SU-DHL-6 (cell line): ENCODE data around the gene HACE1.

Experiments
- H2AFZ ChIP-seq: fragments of 200-600 bp; sonication (generic); 2 replicates; pipeline ENCODE4 v1.6.1; 2014; ENCODE audit warnings: low read depth, mild to moderate bottlenecking, moderate library complexity, mixed read lengths, antibody characterized with exemption, low read length; ENCODE audit not compliant: severe bottlenecking
- H3F3A ChIP-seq: fragments of 200-600 bp; shearing (Covaris generic); 2 replicates; pipeline ENCODE4 v1.6.0; 2016; ENCODE audit warnings: antibody characterized with exemption, mild to moderate bottlenecking; ENCODE audit not compliant: insufficient read depth
- H3K27ac ChIP-seq: fragments of 200-600 bp; sonication (generic); 2 replicates; pipeline ENCODE4 v1.5.1; 2016; ENCODE audit warnings: low read depth, mild to moderate bottlenecking, low read length, moderate library complexity, mixed read lengths
- H3K27me3 ChIP-seq: fragments of 200-600 bp; sonication (generic), shearing (Covaris generic); 2 replicates; pipeline ENCODE4 v1.6.0; 2014; ENCODE audit warnings: mild to moderate bottlenecking, low read length
- H3K36me3 ChIP-seq: fragments of 200-600 bp; sonication (generic); 2 replicates; pipeline ENCODE4 v1.6.1; 2014; ENCODE audit warnings: mild to moderate bottlenecking, low read length, mixed read lengths
- H3K4me2 ChIP-seq: fragments of 300-600, 200-600 bp; shearing (Covaris generic), sonication (generic); 2 replicates; pipeline ENCODE4 v1.6.0; 2014; ENCODE audit warnings: low read length, low read depth, mild to moderate bottlenecking; ENCODE audit not compliant: poor library complexity, severe bottlenecking
- H3K4me3 ChIP-seq: fragments of 200-600 bp; sonication (generic); 2 replicates; pipeline ENCODE4 v1.5.1; 2014; ENCODE audit warnings: antibody characterized with exemption, low read length, mild to moderate bottlenecking, mixed read lengths; ENCODE audit not compliant: insufficient read depth, poor library complexity, severe bottlenecking
- H3K79me2 ChIP-seq: fragments of 200-600 bp; sonication (generic); 2 replicates; pipeline ENCODE4 v1.6.1; 2014; ENCODE audit warnings: mild to moderate bottlenecking, low read length, moderate library complexity; ENCODE audit not compliant: insufficient read depth
- H3K9ac ChIP-seq: fragments of 200-600 bp; sonication (generic); 2 replicates; pipeline ENCODE4 v1.7.0; 2014; ENCODE audit warnings: mild to moderate bottlenecking, low read length
- H3K9me2 ChIP-seq: fragments of 200-600 bp; sonication (generic); replicated peaks from 2 replicates; pipeline ENCODE4 v1.6.1; 2014; ENCODE audit warnings: low read length; ENCODE audit not compliant: insufficient read depth
- H3K9me3 ChIP-seq: fragments of 200-600 bp; sonication (generic); 2 replicates; pipeline ENCODE4 v1.6.1; 2014; ENCODE audit warnings: low read length, mixed read lengths; ENCODE audit not compliant: insufficient read depth
- H4K20me1 ChIP-seq: fragments of 200-600 bp; sonication (generic); 2 replicates; pipeline ENCODE4 v1.6.1; 2014; ENCODE audit warnings: low read depth, mild to moderate bottlenecking, antibody characterized with exemption, low read length, moderate library complexity, mixed read lengths
- CTCF ChIP-seq: fragments of 200-600 bp; sonication (generic); IDR thresholded peaks from one replicate; pipeline ENCODE4 v1.5.1; 2017; ENCODE audit warnings: antibody characterized with exemption, mild to moderate bottlenecking, low read length, moderate library complexity; ENCODE audit not compliant: insufficient read depth, poor library complexity, severe bottlenecking
- EZH2phosphoT487 ChIP-seq: fragments of 200-600 bp; sonication (generic), shearing (Covaris generic); conservative IDR thresholded peaks from 2 replicates; pipeline ENCODE4 v1.6.1; 2018; ENCODE audit warnings: mild to moderate bottlenecking, antibody characterized with exemption, low read length, moderate library complexity, mixed read lengths

The HACE1 gene

GRCh38 chr6:104704191-104704590, 155.5 kb downstream of the HACE1 start:
- no peak overlapping the region for H2AFZ ChIP-seq
- no peak overlapping the region for H3K9ac ChIP-seq
- H3F3A ChIP-seq: no peaks in the 10 kb centered on the region
- H3K9me3 ChIP-seq: no peaks in the 10 kb centered on the region
- no peaks in the 10 kb centered on the region for H3K9me2 ChIP-seq
- no peak overlapping the region for H3K4me2 ChIP-seq
- H4K20me1 ChIP-seq: no peaks in the 10 kb centered on the region
- no peaks in the 10 kb centered on the region for H3K27me3 ChIP-seq
- no peak overlapping the region for H3K4me3 ChIP-seq
- TF ChIP-seq CTCF (no peak), EZH2phosphoT487 (no peak)
- no peaks in the 10 kb centered on the region for H3K79me2 ChIP-seq
- no peaks in the 10 kb centered on the region for H3K36me3 ChIP-seq
- no peak overlapping the region for H3K27ac ChIP-seq

GRCh38 chr6:104702126-104702841, 157.4 kb downstream of the HACE1 start:
- Histone ChIP-seq H4K20me1 (no peaks in the 10 kb centered on the region), H2AFZ (no peak overlapping the region), H3K79me2 (no peaks in the 10 kb centered on the region), H3F3A (no peaks in the 10 kb centered on the region), H3K27ac (no peak overlapping the region), H3K36me3 (no peaks in the 10 kb centered on the region), H3K9me2 (no peaks in the 10 kb centered on the region), H3K9me3 (no peaks in the 10 kb centered on the region), H3K4me2 (no peak overlapping the region), H3K9ac (no peak overlapping the region), H3K4me3 (no peak overlapping the region), H3K27me3 (no peaks in the 10 kb centered on the region)
- TF ChIP-seq EZH2phosphoT487 (no peak), CTCF (no peak)

- H3K9me2 ChIP-seq: no peaks in the 10 kb centered on the region
- no peaks in the 10 kb centered on the region for H4K20me1 ChIP-seq
- no peak overlapping the region for H3K9ac ChIP-seq
- no peaks in the 10 kb centered on the region for H3K27me3 ChIP-seq
- no peak overlapping the region for H3K27ac ChIP-seq
- H2AFZ ChIP-seq: no peak overlapping the region
- no peak overlapping the region for H3K4me3 ChIP-seq
- H3K4me2 ChIP-seq: no peak overlapping the region
- no peaks in the 10 kb centered on the region for H3K9me3 ChIP-seq
- H3F3A ChIP-seq: no peaks in the 10 kb centered on the region
- H3K79me2 ChIP-seq: no peaks in the 10 kb centered on the region
- H3K36me3 ChIP-seq: no peaks in the 10 kb centered on the region
- no peak for TF ChIP-seq EZH2phosphoT487
- TF ChIP-seq CTCF: no peak
Observed at GRCh38 chr6:104700371-104701185, 159.1 kb downstream of the HACE1 start.
